Hepatocyte (in vitro differentiated cells): Measurements from ENCODE around the gene ARHGAP42.

Experiments
- EZH2 ChIP-seq: fragments of 200-600 bp; sonication (generic); IDR thresholded peaks from 2 replicates; pipeline ENCODE4 v1.6.1; 2016; ENCODE audit warnings: antibody characterized with exemption, mild to moderate bottlenecking, borderline replicate concordance
- EZH2phosphoT487 ChIP-seq: fragments of 200-600 bp; sonication (generic); IDR thresholded peaks from one replicate; pipeline ENCODE4 v1.6.1; 2018; ENCODE audit warnings: antibody characterized with exemption, mild to moderate bottlenecking, low read depth, moderate library complexity; ENCODE audit not compliant: unreplicated experiment, severe bottlenecking
- TF ChIP-seq, protein P1 (sequence below): fragments of 200-600 bp; sonication (generic); IDR thresholded peaks from 2 replicates; pipeline ENCODE4 v1.5.1; 2016; ENCODE audit warnings: antibody characterized with exemption, mild to moderate bottlenecking; ENCODE audit not compliant: poor library complexity

DNA sequence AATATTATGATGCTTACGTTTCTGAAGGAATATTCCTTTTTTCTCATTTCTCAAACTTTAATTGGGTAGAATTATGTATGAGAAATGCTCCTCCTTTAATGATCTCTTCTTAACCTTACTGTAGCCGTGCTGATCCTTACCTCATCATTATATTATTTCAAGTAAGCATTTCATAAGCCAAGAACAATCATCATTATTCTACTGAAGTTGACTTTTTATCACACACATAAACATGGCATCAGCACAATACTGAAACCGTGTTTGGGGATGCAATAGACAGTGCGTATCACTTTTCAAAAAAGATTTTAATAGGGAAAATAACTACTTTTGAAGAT, 162.8 kb downstream of the ARHGAP42 start:
- TF ChIP-seq EZH2 (no peak), EZH2phosphoT487 (no peak)
- TF ChIP-seq, protein P1, sequence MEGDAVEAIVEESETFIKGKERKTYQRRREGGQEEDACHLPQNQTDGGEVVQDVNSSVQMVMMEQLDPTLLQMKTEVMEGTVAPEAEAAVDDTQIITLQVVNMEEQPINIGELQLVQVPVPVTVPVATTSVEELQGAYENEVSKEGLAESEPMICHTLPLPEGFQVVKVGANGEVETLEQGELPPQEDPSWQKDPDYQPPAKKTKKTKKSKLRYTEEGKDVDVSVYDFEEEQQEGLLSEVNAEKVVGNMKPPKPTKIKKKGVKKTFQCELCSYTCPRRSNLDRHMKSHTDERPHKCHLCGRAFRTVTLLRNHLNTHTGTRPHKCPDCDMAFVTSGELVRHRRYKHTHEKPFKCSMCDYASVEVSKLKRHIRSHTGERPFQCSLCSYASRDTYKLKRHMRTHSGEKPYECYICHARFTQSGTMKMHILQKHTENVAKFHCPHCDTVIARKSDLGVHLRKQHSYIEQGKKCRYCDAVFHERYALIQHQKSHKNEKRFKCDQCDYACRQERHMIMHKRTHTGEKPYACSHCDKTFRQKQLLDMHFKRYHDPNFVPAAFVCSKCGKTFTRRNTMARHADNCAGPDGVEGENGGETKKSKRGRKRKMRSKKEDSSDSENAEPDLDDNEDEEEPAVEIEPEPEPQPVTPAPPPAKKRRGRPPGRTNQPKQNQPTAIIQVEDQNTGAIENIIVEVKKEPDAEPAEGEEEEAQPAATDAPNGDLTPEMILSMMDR: no peak
